GM19193 (cell line): Measurements from ENCODE around the gene ASMTL.
A peak's percentile ranks its signal among the peaks of the same experiment; 100 is the strongest.

Experiments
- POLR2A ChIP-seq: IDR thresholded peaks from 4 replicates; pipeline ENCODE4 v1.6.1; 2011; ENCODE audit not compliant: insufficient read depth, insufficient read length; ENCODE audit errors: extremely low read depth

ASMTL gene

DNA sequence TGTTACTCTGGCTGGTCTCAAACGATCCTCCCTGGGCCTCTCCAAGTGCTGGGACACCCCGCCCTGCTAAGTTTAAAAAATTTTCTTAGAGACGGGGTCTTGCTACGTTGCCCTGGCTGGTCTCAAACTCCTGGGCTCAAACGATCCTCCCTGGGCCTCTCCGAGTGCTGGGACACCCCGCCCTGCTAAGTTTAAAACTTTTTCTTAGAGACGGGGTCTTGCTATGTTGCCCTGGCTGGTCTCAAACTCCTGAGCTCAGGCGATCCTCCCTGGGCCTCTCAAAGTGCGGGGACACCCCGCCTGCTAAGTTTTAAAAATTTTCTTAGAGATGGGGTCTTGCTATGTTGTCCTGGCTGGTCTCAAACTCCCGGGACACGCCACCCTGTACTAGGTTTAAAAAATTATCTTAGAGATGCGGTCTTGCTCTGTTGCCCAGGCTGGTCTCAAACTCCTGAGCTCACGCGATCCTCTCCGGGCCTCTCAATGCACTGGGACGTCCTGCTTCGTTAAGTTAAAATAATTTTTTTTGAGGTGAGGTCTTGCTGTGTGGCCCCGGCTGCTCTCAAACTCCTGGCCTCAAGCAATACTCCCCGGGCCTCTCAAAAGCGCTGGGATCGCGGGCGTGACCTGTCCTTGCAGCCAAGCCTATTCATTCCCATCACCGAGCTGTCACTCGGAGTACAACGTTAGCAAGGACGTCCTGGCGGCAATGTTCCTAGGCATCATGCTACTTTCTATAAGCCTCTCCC, 61.9 kb downstream of the ASMTL start:
- TF ChIP-seq POLR2A: no peak

GRCh38 chrX:1389993-1390285, 62.8 kb downstream of the ASMTL start:
- no peak for TF ChIP-seq POLR2A

- no peak for TF ChIP-seq POLR2A
These were observed 63.3 kb downstream of the ASMTL start for GRCh38 chrX:1389181-1389992.

DNA sequence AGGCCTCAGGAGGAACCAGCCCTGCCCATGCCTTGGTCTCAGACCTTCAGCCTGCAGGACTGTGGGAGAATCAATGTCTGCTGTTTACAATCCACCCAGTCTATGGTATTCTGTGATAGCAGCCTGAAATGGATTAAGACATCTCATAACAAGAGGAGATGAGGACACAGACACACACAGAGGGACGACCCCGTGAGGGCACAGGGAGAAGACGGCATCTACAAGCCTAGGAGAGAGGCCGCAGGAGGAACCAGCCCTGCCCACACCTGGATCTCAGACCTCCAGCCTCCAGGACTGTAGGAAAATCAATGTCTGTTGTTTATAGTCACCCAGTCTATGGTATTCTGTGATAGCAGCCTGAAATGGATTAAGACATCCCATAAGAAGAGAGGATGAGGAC, 64.1 kb downstream of the ASMTL start:
- no peak for TF ChIP-seq POLR2A

DNA sequence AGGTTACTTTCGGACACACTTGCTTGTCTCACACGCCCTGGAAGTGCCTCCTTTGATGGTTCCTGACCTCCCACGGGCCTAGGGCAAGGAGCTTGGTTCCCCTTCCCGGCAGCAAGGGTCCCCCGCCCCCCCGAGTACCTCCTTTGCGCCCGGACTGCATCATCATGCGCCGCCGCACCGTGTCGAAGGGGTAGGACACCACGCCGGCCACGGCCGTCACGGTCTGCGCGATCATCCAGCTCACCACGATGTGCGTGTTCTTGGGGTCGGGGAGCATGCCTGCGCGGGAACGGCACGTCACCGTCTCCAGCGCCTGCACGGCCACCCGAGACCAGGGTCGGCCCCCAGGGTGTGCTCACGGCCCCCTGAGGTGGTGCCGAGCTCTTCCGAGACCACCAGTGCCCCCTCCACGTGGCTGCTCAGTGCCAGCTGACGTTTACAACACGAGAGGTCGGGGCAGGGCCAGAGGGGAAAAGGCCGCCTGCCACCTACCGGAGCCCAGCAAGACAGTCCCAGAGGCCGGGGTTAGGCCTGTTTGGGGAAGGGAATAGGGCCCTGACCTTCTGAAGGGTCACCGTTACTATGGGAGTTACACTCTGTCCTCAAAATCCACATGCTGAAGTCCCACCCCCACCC, 65.5 kb downstream of the ASMTL start:
- TF ChIP-seq POLR2A: no peak

DNA sequence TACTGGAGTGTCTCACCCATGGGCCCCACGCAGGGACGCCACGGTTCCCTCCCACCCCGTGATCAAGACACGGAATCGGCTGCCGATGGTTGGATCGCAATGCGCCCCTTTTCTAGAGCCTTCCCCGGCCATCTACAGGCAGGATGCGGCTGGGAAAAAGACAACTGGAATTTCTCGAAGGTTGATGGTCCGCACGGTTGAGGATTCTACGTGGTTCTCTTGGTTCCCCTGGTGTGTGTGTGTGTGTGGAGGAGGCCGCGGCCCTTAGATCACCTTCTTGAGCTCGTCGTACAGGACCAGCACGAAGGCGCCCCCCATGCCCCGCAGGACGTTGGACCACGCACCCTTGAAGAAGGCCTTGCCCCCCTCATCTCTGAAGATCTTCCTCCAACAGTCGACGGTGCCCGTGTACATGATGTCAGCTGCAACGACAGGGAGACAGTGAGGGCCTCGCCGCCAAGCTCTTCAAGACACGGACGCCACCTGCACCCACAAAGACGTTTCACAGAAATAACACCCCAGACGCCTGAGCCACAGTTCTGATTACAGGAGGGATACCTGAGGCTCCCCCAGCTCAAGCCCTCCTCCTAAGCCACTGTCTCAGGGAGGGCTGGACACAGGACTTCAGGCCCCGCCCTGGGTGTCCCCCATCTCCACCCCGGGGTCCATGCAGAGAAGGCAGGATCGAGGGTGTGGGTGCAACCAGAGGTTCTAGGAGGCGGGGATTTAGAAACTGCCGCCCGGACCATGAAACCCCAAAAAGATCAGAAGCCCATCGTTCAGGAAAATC, 66.2 kb downstream of the ASMTL start:
- no peak for TF ChIP-seq POLR2A

DNA sequence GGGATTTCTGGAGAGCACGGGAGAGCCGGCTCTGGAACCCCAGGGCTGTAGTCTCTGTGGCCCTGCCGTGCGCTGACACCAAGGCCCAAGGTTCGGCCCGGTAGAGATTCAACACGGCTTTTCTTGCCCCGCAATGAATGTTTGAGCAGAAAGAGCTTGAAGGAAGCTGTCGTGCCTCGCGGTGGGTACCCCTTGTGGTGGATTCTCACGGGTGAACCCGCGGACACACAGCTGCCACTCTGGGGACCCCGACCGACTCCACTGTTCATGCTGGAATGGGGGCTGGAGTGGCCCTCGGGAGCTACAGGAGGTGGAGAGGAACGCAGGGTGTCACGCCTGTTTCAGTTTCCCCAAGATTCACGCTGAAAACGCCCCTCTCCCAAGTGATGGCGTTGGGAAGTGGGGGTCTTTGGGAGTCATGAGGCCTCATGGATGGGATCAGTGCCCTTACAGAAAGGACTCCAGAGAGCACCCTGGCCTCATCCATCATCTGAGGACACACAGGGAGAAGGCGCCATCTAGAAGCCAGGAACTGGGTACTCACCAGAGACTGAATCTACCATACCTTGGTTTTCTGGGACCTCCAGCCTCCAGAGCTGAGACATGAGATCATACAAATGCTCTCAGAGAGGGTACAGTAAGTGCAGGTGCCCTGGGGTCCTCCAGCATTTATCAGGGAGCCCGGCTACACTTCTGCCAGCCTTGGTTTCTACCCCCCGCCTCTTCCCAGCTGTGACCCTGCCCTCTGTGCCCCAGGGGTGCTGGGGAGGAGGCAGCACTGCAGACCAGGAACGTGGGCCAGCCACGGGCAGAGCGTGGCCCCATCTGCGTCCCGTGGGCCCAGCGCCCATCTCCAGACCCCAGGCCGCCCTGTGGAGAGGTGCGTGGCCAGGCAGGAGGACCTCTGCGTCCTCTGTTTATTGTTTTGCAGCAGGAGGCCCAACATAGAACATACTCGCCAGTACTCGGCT, 67.2 kb downstream of the ASMTL start:
- TF ChIP-seq POLR2A: peak; percentile 42

DNA sequence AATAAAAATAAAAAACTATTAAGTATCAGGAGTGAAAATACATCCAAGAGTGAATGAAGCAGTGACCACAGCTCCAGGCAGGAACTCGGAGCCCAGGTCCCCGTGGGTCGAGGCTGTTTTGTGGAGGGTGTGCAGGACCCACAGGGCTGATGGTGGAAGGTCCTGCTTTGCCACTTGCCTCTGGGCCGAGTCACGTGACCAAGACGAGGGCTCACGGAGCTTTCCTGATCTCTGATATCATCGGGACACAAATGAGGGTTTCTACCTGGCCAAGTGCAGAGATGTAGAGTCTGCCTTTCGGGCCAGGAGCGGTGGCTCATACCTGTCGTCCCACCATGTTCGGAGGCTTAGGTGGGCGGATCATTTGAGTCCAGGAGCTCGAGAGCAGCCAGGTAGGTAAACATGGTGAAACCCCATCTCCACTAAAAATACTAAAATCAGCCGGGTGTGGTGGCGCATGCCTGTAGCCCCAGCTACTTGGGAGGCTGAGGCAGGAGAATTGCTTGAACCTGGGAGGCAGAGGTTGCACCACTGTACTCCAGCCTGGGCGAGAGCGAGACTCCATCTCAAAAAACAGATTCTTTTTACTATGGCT, 68.0 kb downstream of the ASMTL start:
- peak; percentile 42 for TF ChIP-seq POLR2A

DNA sequence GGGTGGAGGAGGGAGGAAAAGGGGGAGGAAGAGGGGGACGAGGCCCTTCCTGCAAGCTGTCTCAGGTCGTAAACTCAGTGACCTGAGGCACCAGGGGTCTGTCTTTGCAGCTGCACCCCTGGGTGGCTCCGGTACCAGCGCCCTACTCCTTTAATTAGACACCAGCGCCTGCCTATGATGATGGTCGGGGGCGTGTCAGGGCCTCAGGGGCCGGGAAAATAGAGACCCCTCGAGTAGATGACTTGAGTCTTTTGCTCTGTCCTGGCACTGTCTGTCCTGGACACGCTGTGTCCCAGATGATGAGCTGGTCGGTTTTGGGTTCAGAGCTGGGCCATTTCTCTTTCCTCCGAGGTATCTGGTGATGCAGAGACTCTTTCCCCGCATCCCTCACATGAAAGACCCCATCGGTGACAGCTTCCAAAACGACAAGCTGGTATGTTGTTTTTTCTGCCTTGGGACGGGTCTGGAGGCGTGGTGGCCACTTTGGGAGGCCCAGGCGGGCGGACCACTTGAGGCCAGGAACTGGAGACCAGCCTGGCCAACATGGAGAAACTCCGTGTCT, 72.0 kb downstream of the ASMTL start:
- peak; percentile 12 for TF ChIP-seq POLR2A

DNA sequence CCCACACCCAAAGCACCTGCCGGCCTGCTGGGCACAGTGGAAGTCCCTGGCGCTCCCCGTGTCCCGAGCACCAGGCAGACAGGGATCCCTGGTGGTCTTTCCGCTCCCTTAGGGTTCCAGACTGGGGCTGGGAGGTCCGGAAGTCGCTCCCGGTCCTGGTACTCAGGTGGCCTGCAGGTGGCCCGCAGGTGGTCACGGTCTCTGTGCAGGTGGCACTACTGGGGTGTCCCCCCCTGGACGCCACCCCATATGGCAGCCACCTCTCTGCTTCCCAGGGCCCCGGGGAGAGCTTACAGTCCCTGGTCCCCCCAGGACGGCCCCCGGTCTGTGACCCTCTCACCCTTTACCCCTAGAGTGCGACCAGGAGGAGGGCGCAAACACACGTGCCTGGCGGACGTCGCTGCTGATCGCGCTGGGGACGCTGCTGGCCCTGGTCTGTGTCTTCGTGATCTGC, 74.4 kb downstream of the ASMTL start:
- TF ChIP-seq POLR2A: no peak

- TF ChIP-seq POLR2A: no peak
These were observed 84.4 kb downstream of the ASMTL start for GRCh38 chrX:1368385-1368698.

GRCh38 chrX:1361910-1362309, 90.8 kb downstream of the ASMTL start:
- no peak for TF ChIP-seq POLR2A

- TF ChIP-seq POLR2A: no peak
These were observed 91.4 kb downstream of the ASMTL start for GRCh38 chrX:1361275-1361674.
